Panc1 (cell line): ENCODE measurements around the gene CASP12. TPM values are rescaled to one million over a fixed set of nuclear protein-coding genes. Genes with fewer than 3 reads are reported as not detected.

Experiments
- ATAC-seq: fragments of 200-7000 bp; cut with Tn5 transposase; 2 replicates; pipeline ENCODE4 v1.9.1; 2020; ENCODE audit warnings: mild to moderate bottlenecking, moderate library complexity
- BruUV-seq: library from RNA; stranded (reverse); fragments of 400-500 nt; replicated peaks from 2 replicates; lab custom pipeline; 2021; lab: Mats Ljungman, UMichigan
- CTCF ChIA-PET: fragments of 300-600 bp; sonication (Branson Sonifier 250); formaldehyde crosslinking; loops from one replicate; lab custom pipeline; 2022; ENCODE audit warnings: antibody characterized with exemption; lab: Charles Lee
- POLR2A ChIA-PET: fragments of 300-600 bp; sonication (Branson Sonifier 250); formaldehyde crosslinking; loops from one replicate; lab custom pipeline; 2022; ENCODE audit warnings: antibody characterized with exemption; lab: Charles Lee
- DNase-seq: peaks from one replicate; pipeline ENCODE4 v3.0.0-alpha.2; 2010; ENCODE audit warnings: low read depth, low spot score
- H3K27ac ChIP-seq: 2 replicates; pipeline ENCODE4 v1.5.1; 2011; ENCODE audit warnings: mild to moderate bottlenecking, low read length, inconsistent platforms
- H3K27me3 ChIP-seq: fragments of 200-500 bp; sonication (Bioruptor generic); 2 replicates; pipeline ENCODE4 v1.6.0; 2014; ENCODE audit warnings: low read length, inconsistent platforms; ENCODE audit not compliant: control insufficient read depth, insufficient read depth
- H3K36me3 ChIP-seq: fragments of 200-500 bp; sonication (Bioruptor generic); 2 replicates; pipeline ENCODE4 v1.5.1; 2014; ENCODE audit warnings: inconsistent platforms, mild to moderate bottlenecking, low read length, moderate library complexity; ENCODE audit not compliant: control insufficient read depth, insufficient read depth
- H3K4me1 ChIP-seq: 2 replicates; pipeline ENCODE4 v1.5.1; 2011; ENCODE audit warnings: inconsistent platforms, mild to moderate bottlenecking, low read length, moderate library complexity; ENCODE audit not compliant: control insufficient read depth, insufficient read depth
- H3K4me3 ChIP-seq, 2 experiments: 2 replicates each; pipeline ENCODE4 v1.5.1; 2011 to 2012; ENCODE audit warnings: low read depth in 2 of 2, low read length in 2 of 2, mild to moderate bottlenecking in 2 of 2, inconsistent platforms in 1 of 2, moderate library complexity in 1 of 2
- H3K9me3 ChIP-seq: fragments of 200-500 bp; sonication (Bioruptor generic); 2 replicates; pipeline ENCODE4 v1.5.1; 2014; ENCODE audit warnings: low read depth, mild to moderate bottlenecking, inconsistent platforms, low read length, moderate library complexity; ENCODE audit not compliant: control insufficient read depth, insufficient read depth
- POLR2AphosphoS5 ChIP-seq: IDR thresholded peaks from 2 replicates; pipeline ENCODE4 v1.6.1; 2012; ENCODE audit warnings: mild to moderate bottlenecking, low read depth, low read length, moderate library complexity
- SIN3A ChIP-seq: IDR thresholded peaks from 2 replicates; pipeline ENCODE4 v1.6.1; 2012; ENCODE audit warnings: low read depth, mild to moderate bottlenecking, low read length, moderate library complexity, borderline replicate concordance; ENCODE audit not compliant: insufficient read depth
- TCF7L2 ChIP-seq: IDR thresholded peaks from 2 replicates; pipeline ENCODE4 v1.6.1; 2011; ENCODE audit warnings: mild to moderate bottlenecking, low read depth, low read length, inconsistent platforms
- in situ Hi-C: cut with HindIII; loops from 2 replicates; pipeline ENCODE4 v1.10.0; 2016; ENCODE audit warnings: low sequenced_read_pairs, low pct_unique_long_range_greater_than_20kb
- intact Hi-C: fragments of 100-400 bp; cut with micrococcal nuclease; formaldehyde crosslinking; loops from one replicate; pipeline ENCODE4 v1.10.0; 2022; ENCODE audit not compliant: unreplicated experiment
- total RNA-seq: library from RNA; stranded (reverse); gene quantifications from one replicate; pipeline ENCODE4 v1.2.1, GENCODE V29; 2021; ENCODE audit not compliant: unreplicated experiment
- TF ChIP-seq, protein P1 (sequence below), 2 experiments: IDR thresholded peaks; 2 replicates each; pipeline ENCODE4 v1.6.1; 2011 to 2012; ENCODE audit warnings: low read depth in 2 of 2, control low read depth in 1 of 2, low read length in 1 of 2, mild to moderate bottlenecking in 1 of 2, moderate library complexity in 1 of 2; ENCODE audit not compliant: insufficient read depth in 1 of 2
- TF ChIP-seq, protein P2 (sequence below): fragments of 450-650 bp; IDR thresholded peaks from 2 replicates; pipeline ENCODE4 v1.5.1; 2017; ENCODE audit warnings: mild to moderate bottlenecking

Gene CASP12
- total RNA-seq, 1 experiment from 2014 or later = not detected

DNA sequence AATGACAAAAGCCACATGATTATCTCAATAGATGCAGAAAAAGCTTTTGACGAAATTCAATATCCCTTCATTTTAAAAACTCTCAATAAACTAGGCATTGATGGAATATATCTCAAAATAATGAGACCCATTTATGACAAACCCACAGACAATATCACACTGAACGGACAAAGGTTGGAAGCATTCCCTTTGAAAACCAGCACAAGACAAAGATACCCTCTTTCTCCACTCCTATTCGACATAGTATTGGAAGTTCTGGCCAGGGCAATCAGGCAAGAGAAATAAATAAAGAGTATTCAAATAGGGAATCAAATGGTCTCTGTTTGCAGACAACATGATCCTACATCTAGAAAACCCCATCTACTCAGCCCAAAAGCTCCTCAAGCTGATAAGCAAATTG, 52.0 kb downstream of the CASP12 start:
- no peaks in the 10 kb centered on the region for H3K9me3 ChIP-seq
- H3K27ac ChIP-seq = no peak overlapping the region
- H3K36me3 ChIP-seq = no peaks in the 10 kb centered on the region
- no peak for ATAC-seq
- BruUV-seq = no TSS peak
- ChIA-PET POLR2A (no interaction called here), CTCF (no interaction called here)
- DNase-seq = no peak
- in situ Hi-C loops = no loop called here
- no peaks in the 10 kb centered on the region for H3K27me3 ChIP-seq
- H3K4me3 ChIP-seq = no peak overlapping the region
- TF ChIP-seq, protein P1, sequence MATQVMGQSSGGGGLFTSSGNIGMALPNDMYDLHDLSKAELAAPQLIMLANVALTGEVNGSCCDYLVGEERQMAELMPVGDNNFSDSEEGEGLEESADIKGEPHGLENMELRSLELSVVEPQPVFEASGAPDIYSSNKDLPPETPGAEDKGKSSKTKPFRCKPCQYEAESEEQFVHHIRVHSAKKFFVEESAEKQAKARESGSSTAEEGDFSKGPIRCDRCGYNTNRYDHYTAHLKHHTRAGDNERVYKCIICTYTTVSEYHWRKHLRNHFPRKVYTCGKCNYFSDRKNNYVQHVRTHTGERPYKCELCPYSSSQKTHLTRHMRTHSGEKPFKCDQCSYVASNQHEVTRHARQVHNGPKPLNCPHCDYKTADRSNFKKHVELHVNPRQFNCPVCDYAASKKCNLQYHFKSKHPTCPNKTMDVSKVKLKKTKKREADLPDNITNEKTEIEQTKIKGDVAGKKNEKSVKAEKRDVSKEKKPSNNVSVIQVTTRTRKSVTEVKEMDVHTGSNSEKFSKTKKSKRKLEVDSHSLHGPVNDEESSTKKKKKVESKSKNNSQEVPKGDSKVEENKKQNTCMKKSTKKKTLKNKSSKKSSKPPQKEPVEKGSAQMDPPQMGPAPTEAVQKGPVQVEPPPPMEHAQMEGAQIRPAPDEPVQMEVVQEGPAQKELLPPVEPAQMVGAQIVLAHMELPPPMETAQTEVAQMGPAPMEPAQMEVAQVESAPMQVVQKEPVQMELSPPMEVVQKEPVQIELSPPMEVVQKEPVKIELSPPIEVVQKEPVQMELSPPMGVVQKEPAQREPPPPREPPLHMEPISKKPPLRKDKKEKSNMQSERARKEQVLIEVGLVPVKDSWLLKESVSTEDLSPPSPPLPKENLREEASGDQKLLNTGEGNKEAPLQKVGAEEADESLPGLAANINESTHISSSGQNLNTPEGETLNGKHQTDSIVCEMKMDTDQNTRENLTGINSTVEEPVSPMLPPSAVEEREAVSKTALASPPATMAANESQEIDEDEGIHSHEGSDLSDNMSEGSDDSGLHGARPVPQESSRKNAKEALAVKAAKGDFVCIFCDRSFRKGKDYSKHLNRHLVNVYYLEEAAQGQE (IDR thresholded peaks at IDR 0.05; ENCODE audit: insufficient read depth in 1 of 2, low read depth in 2 of 2, low read length in 1 of 2) = no peak
- TF ChIP-seq POLR2AphosphoS5 = no peak
- TF ChIP-seq TCF7L2 = no peak
- H3K4me1 ChIP-seq = no peaks in the 10 kb centered on the region
- intact Hi-C loops = no loop called here

DNA sequence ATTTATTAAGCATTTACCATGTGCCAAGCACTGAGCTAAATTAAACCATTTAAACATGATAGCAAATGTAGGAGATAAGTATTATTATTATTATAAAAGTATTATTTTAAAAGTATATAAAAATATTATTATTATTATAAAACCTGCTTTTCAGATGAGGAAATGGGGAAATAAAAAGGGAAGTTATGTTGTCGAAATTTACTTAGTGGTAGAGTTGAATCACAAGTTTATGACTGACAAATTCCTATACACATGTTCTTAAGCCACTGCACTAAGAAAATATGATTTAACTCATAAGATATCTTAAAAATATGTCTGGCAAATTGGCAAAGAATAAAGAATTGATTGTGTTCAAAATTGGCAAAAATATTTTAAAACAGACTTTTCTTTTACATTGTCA, 53.8 kb downstream of the CASP12 start:
- CTCF ChIA-PET = no interaction called here
- BruUV-seq = no TSS peak
- Histone ChIP-seq H3K36me3 (no peaks in the 10 kb centered on the region), H3K9me3 (no peaks in the 10 kb centered on the region), H3K27me3 (no peaks in the 10 kb centered on the region), H3K4me3 (no peak overlapping the region), H3K4me1 (no peaks in the 10 kb centered on the region), H3K27ac (no peak overlapping the region)
- ATAC-seq (no peak), DNase-seq (no peak)
- POLR2A ChIA-PET = no interaction called here
- TF ChIP-seq, protein P1 (IDR thresholded peaks at IDR 0.05; ENCODE audit: insufficient read depth in 1 of 2, low read depth in 2 of 2, low read length in 1 of 2) = no peak
- TF ChIP-seq POLR2AphosphoS5 (no peak), TCF7L2 (no peak), SIN3A (no peak)
- TF ChIP-seq, protein P2, sequence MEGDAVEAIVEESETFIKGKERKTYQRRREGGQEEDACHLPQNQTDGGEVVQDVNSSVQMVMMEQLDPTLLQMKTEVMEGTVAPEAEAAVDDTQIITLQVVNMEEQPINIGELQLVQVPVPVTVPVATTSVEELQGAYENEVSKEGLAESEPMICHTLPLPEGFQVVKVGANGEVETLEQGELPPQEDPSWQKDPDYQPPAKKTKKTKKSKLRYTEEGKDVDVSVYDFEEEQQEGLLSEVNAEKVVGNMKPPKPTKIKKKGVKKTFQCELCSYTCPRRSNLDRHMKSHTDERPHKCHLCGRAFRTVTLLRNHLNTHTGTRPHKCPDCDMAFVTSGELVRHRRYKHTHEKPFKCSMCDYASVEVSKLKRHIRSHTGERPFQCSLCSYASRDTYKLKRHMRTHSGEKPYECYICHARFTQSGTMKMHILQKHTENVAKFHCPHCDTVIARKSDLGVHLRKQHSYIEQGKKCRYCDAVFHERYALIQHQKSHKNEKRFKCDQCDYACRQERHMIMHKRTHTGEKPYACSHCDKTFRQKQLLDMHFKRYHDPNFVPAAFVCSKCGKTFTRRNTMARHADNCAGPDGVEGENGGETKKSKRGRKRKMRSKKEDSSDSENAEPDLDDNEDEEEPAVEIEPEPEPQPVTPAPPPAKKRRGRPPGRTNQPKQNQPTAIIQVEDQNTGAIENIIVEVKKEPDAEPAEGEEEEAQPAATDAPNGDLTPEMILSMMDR = no peak
- intact Hi-C loops = no loop called here
- in situ Hi-C loops = no loop called here
